ENCODE results near the gene MYO19. TPM values are rescaled to one million over a fixed set of nuclear protein-coding genes. Genes with fewer than 3 reads are reported as not detected.

Gene MYO19
- total and polyA plus RNA-seq, 2 of the 4 experiments (the other 2 are of a cell fraction), result 35.8 to 55.6 TPM

GRCh38 chr17:36463916-36464764, 70.5 kb downstream of the MYO19 start:
- no peak overlapping the region for H3K18ac ChIP-seq (ENCODE audit: low read depth, low read length)
- H3K4ac ChIP-seq (ENCODE audit: low read depth, low read length), result no peak overlapping the region
- intact Hi-C loops (cut with micrococcal nuclease), result no loop called here
- no peak overlapping the region for H4K5ac ChIP-seq (ENCODE audit: low read depth, low read length)
- H4K91ac ChIP-seq (ENCODE audit: insufficient read depth, low read depth, low read length), result no peak overlapping the region
- H3K23ac ChIP-seq (ENCODE audit: low read depth, low read length), result no peak overlapping the region
- no TSS peak for BruUV-seq (replicated peaks)
- POLR2A ChIA-PET (ENCODE audit: unreplicated experiment), result no interaction called here
- H2BK120ac ChIP-seq (ENCODE audit: low read depth, low read length), result no peak overlapping the region
- H2AFZ ChIP-seq (replicated peaks; ENCODE audit: low read length, poor library complexity), result peak overlapping the region; percentile 70
- H2AK9ac ChIP-seq (replicated peaks; ENCODE audit: low read depth, low read length, poor library complexity), result peak overlapping the region; percentile 55
- H2BK5ac ChIP-seq (ENCODE audit: low read depth, low read length, poor library complexity, severe bottlenecking), result no peak overlapping the region
- H3K27ac ChIP-seq (ENCODE audit: insufficient read depth, low read length), result no peak overlapping the region
- H3K14ac ChIP-seq (replicated peaks; ENCODE audit: low read depth, low read length), result no peak overlapping the region
- peaks cover 7% of the 10 kb centered on the region for H3K27me3 ChIP-seq (ENCODE audit: control insufficient read depth, insufficient read depth, low read length)
- H2AK5ac ChIP-seq (ENCODE audit: low read depth, low read length), result no peak overlapping the region
- no peak overlapping the region for H3K56ac ChIP-seq (ENCODE audit: extremely low read depth, insufficient read depth, low read length)
- H3K4me2 ChIP-seq (ENCODE audit: low read depth, low read length), result no peak overlapping the region
- H4K8ac ChIP-seq (ENCODE audit: low read depth in 2 of 2, low read length in 2 of 2), result no peak overlapping the region
- H3K9me3 ChIP-seq (ENCODE audit: control insufficient read depth, insufficient read depth, low read length), result no peaks in the 10 kb centered on the region
- H4K20me1 ChIP-seq (ENCODE audit: insufficient read depth, low read length), result no peaks in the 10 kb centered on the region
- peak; percentile 100 for ATAC-seq (ENCODE audit: low read depth)
- H2BK20ac ChIP-seq (ENCODE audit: low read depth, low read length), result no peak overlapping the region
- H3K36me3 ChIP-seq (ENCODE audit: control insufficient read depth, insufficient read depth, low read length), result no peaks in the 10 kb centered on the region
- no peaks in the 10 kb centered on the region for H3K79me1 ChIP-seq (ENCODE audit: low read depth in 1 of 2, low read length in 2 of 2)
- H3K9ac ChIP-seq (ENCODE audit: low read depth, low read length), result no peak overlapping the region
- CTCF ChIA-PET, result no interaction called here
- no peak overlapping the region for H3K4me3 ChIP-seq (ENCODE audit: insufficient read depth, low read depth, low read length)
- no peak overlapping the region for H2BK15ac ChIP-seq (ENCODE audit: low read depth, low read length)
- in situ Hi-C loops (cut with MboI; ENCODE audit: low sequenced_read_pairs), result loop anchor here (25.0 kb wide), 1 partner anchor 252 kb away; the partner anchor contains the start of gene CCL4L2
- H3K9me1 ChIP-seq (ENCODE audit: insufficient read depth, low read length), result no peaks in the 10 kb centered on the region
- H3K4me1 ChIP-seq (ENCODE audit: control insufficient read depth, insufficient read depth, low read length), result no peaks in the 10 kb centered on the region
- 7% methylated on average over 3 of the region's 54 CpGs; no CpG with 5 or more reads in 1 of the 2 experiments for whole genome bisulfite sequencing, 2 experiments (ENCODE audit: extremely low coverage in 2 of 2, insufficient read length in 1 of 2)
- DNase-seq, result peak; percentile 67
- dilution Hi-C loops (cut with HindIII; ENCODE audit: low sequenced_read_pairs, unreplicated experiment), result no loop called here
- TF ChIP-seq NFE2L2 (IDR thresholded peaks at IDR 0.05; ENCODE audit: low read depth, low read length), result 0 out of 2 replicates have a peak, but pooled peaks have one; percentile 2
- TF ChIP-seq MXI1 (IDR thresholded peaks at IDR 0.05; ENCODE audit: borderline replicate concordance, low read depth, low read length), result peak; percentile 49; the same call in 1 of the 2 replicates
- no peak for TF ChIP-seq CHD1 (IDR thresholded peaks at IDR 0.05; ENCODE audit: low read depth, low read length)
- no peak for TF ChIP-seq FOS (IDR thresholded peaks at IDR 0.05; ENCODE audit: low read depth, low read length)
- TF ChIP-seq USF2 (IDR thresholded peaks at IDR 0.05; ENCODE audit: low read depth, low read length), result no peak
- no peak for TF ChIP-seq SMC3 (IDR thresholded peaks at IDR 0.05; ENCODE audit: low read depth, low read length)
- peak; percentile 39 for TF ChIP-seq RCOR1 (IDR thresholded peaks at IDR 0.05; ENCODE audit: insufficient replicate concordance, low read length)
- TF ChIP-seq CEBPB (IDR thresholded peaks at IDR 0.05; ENCODE audit: low read depth, low read length), result no peak
- peak; percentile 27; the same call in 1 of the 2 replicates for TF ChIP-seq MAZ (IDR thresholded peaks at IDR 0.05; ENCODE audit: borderline replicate concordance, low read depth, low read length)
- TF ChIP-seq RAD21 (IDR thresholded peaks at IDR 0.05; ENCODE audit: low read length), result no peak
- peak; percentile 18; the same call in 1 of the 2 replicates for TF ChIP-seq CTCF (conservative IDR thresholded peaks at IDR 0.05; ENCODE audit: low read depth, low read length)
- TF ChIP-seq MAFK (IDR thresholded peaks at IDR 0.05; ENCODE audit: low read depth, low read length), result peak; percentile 62; the same call in 1 of the 2 replicates
- TF ChIP-seq POLR2A (IDR thresholded peaks at IDR 0.05; ENCODE audit: low read depth, low read length), result no peak
- no peak for TF ChIP-seq ELK1 (IDR thresholded peaks at IDR 0.05; ENCODE audit: borderline replicate concordance, low read depth, low read length)

Measured in IMR-90 (cell line).